Forelimb muscle (tissue), 1 donor: ENCODE measurements around the gene IFT88. TPM values are rescaled to one million over a fixed set of nuclear protein-coding genes. Genes with fewer than 3 reads are reported as not detected.

Source experiments
- DNase-seq: peaks from one replicate; pipeline ENCODE4 v3.0.0-alpha.2; 2013; ENCODE audit warnings: low read depth
- polyA plus RNA-seq: library from polyadenylated mRNA; unstranded; fragments of 120-200 nt; gene quantifications from one replicate; pipeline ENCODE4 v1.2.1, GENCODE V29; 2013; ENCODE audit not compliant: insufficient read length

IFT88 gene
- 15.5 TPM for polyA plus RNA-seq

- peak; percentile 57 for DNase-seq
Measured at GRCh38 chr13:20566898-20567874, at the start of gene IFT88. Gene IFT88, plus strand, starts transcription at chr13:20567157. Its CDS starts 7,229 bp downstream, at chr13:20574386.

- DNase-seq = no peak
Measured at GRCh38 chr13:20518660-20519100, 48.3 kb upstream of the IFT88 start.

- no peak for DNase-seq
Measured at GRCh38 chr13:20519875-20520274, 47.1 kb upstream of the IFT88 start.

GRCh38 chr13:20521364-20522115 is 45.4 kb upstream of the IFT88 start:
- no peak for DNase-seq

GRCh38 chr13:20525144-20525600 is 41.8 kb upstream of the IFT88 start:
- no peak for DNase-seq

DNA sequence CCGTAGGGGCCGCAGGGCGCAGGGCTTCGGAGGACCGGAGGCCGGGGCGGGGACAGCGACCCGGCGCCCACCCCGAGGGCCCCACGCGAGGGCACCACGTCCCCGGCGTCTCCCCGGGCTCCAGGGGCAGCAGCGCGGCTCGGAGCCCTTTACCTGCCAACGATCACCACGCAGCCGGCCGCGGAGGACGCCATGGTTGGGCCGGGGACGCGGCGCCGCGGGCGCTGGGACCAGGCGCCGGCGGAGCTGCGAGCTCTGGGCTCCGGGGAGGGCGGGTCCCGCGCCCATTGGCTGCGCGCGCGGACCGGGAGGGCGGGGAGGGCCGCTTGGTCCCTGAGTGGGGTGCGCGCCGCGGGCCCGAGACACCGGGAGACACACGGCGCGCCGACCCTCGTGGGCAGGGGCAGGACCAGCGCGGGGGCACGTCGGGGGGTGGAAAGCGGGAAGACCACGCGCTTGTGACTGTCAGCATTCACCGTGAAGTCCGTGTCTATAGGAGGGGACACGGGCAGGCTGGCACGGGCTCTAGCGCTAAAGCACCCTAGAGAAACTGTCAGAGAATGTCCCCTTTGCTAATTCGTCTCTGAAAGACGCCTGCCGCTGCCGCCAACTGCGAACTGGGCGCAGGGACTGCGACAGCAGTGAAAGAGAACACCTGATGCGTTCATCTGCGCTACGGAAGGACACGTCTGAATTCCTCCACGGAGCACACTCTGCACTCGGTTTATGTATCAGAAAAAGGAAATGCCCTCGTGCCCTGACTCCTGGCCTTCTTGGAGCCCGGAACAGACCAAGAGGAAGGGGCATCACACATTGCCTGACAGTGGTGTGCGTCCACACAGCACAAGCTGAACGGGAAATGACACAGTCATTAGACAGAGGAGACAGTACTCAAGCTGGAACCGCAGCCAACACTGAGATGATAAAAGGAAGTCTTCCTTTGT is 41.1 kb upstream of the IFT88 start, which contains the start of gene CRYL1:
TSS of gene CRYL1 (minus strand) at position 257 of the 944 bp plus-strand sequence. CDS start at position 194, 63 bp downstream.
- DNase-seq = no peak

DNA sequence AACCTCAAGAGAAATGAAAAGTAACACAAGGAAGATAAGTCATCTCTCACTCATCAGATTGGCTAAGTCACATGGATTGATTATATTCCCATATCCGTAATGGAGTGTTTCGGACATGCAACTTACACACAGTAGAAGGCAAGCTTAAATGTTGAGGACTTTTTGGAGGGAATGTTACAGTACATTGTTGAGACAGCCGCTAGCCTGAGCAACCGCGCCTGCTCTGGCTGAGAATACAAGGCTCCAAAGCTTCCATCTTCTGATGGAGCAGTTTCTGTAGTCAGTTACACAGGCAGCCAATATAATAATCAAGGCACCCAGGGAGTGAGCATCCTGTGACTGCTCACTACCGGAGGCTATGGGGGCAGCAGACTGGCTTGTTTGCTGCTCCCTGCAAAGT is 40.3 kb upstream of the IFT88 start:
- DNase-seq = no peak

DNA sequence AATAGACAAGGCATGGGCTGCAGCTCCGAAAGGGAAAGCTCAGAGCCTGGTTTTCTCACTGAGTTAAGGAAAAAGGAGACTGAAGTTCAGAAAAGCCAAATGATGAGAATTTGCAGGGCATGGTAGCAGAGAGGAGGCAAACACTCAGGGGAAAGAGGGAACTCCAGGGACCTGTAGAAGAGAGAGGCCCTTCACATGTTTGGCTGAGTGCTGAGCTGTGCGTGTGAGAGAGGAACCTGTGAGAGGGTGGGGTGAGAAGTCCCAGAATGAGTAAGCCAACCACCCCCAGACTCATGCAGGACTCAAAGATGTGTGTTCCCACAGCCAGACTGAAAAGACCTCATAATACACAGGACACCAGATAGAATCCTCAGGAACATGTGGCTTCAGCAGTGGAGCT is 38.5 kb upstream of the IFT88 start:
- no peak for DNase-seq

GRCh38 chr13:20534038-20534608 is 32.8 kb upstream of the IFT88 start:
- DNase-seq = no peak

DNA sequence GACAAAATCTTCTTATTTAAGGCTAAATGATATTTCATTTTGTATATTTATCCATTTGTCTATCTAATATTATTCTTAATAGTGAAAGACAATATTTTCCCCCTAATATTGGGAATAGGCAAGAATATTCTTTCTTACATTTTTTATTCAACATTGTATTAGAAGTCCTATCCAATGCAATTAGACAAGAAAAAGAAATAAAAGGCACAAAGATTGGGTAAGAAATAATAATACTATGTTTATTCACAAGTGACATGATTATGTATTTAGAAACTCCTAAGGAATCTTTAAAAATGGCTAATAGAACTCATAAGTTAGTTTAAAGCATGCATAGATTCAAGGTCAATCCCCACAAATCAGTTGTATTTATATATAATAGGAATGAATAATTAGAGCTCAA is 30.0 kb upstream of the IFT88 start:
- no peak for DNase-seq

- no peak for DNase-seq
Measured at GRCh38 chr13:20544201-20544923, 22.6 kb upstream of the IFT88 start.

DNA sequence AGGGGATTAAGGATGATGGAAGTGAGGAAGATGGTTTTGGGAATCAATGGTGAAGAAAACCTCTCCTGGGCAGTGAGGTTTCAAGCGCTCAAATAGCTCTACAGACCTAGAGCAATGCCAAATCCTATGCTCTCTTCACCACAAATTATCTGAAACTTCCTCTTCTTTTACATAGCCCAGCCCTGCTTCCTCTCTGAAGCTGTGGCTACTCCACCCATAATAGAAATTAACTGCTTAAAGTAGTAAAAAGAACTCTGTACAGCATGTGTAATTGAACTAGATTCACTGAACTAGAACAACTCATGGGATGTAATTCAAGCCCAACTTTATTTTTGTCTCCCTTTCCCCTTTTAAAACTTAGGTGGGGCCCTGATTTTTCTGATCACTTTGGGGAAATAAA is 20.4 kb upstream of the IFT88 start:
- DNase-seq = no peak

DNA sequence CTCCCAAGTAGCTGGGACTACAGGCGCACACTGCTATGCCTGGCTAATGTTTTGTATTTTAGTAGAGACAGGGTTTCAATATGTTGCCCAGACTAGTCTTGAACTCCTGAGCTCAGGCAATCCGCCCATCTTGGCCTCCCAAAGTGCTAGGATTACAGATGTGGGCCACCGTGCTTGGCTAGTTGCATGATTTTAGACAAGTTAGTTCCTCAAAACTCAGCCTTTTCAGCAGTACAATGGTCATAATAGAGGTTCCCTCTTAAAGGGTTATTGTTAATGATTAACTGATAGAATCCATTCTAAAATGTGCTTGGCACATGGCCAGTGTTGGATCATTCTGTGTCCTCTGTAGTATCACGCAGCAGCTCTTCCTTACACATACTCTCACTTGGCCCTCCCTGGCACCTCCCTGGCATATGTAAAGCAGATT is 19.5 kb upstream of the IFT88 start:
- DNase-seq = no peak

DNA sequence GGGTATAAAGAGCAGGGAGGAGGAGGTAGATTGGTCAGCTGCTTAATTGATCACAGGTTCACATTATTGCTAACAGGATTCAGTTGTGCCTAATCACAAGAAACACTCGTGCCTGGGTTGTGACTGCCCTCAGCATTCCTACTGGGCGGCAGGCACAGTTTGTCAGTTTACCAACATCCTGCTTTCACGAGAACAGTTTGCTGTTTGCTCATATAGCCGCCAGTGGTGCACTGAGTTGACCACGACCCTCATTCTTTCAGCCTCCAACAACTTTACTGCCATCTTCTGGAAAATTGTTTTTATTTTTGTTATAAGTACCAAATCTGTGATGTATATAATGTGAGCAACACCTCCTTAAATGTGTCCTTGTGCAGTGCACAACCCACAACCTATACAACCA is 16.2 kb upstream of the IFT88 start:
- DNase-seq = no peak

- DNase-seq = no peak
Measured at GRCh38 chr13:20553311-20553710, 13.6 kb upstream of the IFT88 start.

GRCh38 chr13:20558982-20559381 is 8.0 kb upstream of the IFT88 start:
- DNase-seq = no peak

DNA sequence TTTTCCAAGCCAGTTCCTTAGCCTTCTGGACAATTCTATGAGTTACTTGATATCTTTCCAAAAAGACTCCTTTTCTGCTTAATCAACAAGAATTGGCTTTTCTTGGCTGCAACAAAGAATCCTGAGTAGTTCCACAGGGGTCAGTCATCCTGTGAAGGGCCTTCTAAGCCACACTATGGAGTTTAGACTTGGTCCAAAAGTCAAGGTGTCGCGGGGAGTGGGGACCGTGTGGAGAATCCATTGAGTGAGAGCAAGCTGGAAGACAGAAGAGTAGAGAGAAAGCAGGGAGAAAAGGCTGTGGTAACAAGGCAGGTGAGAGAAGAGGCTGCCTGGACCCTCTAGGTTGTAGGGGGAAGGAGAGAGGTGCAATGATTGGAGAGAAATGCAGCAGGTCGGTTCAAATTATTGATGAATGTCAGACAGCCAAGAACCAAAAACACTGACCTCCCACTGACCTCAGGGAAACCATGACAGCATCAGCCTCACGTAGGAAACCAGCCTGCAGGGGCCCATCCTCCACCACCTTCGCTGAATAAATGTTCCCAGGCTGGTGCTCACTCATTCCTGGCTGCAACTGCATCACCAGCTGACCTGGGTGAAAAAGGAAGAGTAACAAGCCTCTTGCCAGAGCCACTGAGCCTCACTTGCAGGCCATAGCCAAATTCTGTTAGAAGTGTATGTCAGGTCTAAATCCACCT is 7.1 kb upstream of the IFT88 start:
- no peak for DNase-seq

DNA sequence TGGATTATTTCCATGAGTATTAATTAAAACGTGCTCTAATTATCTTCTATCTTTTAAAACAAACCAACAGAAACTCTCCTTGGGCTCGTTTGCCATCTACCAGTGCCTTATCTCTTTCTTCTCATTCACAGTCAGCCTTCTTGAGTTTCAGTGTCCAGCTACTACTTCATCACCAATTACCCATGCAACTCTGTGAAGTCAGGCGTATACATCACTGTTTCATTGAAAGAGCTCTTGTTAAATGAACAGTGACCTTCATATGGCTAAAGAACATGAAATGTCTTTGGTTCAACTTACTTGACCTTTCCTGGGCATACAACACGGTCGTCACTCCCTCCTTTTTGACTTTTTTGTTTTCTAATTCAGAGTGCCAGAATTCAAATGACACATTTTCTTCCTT is 5.2 kb upstream of the IFT88 start:
- DNase-seq = no peak

- no peak for DNase-seq
Measured at GRCh38 chr13:20565115-20565736, 1.7 kb upstream of the IFT88 start.
